Measurements from ENCODE around the gene CYSTM1. TPM values are rescaled to one million over a fixed set of nuclear protein-coding genes. Genes with fewer than 3 reads are reported as not detected.

The CYSTM1 gene
- total and polyA plus RNA-seq, 7 donors, result 193 to 601 (median 297) TPM

GRCh38 chr5:140240987-140241706 lies 66.2 kb downstream of the CYSTM1 start:
- Histone ChIP-seq H3K4me3 (no peak overlapping the region), H3K27me3 (ENCODE audit: insufficient read depth in 3 of 3, low read length in 2 of 3) (no peaks in the 10 kb centered on the region), H3K4me1 (peaks cover 80% of the 10 kb centered on the region), H3K9me3 (no peaks in the 10 kb centered on the region), H3K27ac (peak overlapping the region; percentile 88), H3K36me3 (ENCODE audit: insufficient read depth in 1 of 2, low read depth in 1 of 2) (peaks cover 0 to 21% of the 10 kb centered on the region in 2 donors)
- TF ChIP-seq CTCF (IDR thresholded peaks at IDR 0.05), result no peak
- 13 to 17% (median 16%) methylated on average over 9 of the region's 9 CpGs for WGBS, 3 donors
- DNase-seq, result peak; percentile 93 to 96
- ATAC-seq, result peak; percentile 82 to 86 (median 84)
- intact Hi-C loops (cut with DNase I), result loop anchor here (5.0 to 10.0 kb wide), 4 partner anchors 54 to 326 kb away; partner anchors contain the start of gene HBEGF (in 1 of the 2)

GRCh38 chr5:140242099-140242498 lies 67.1 kb downstream of the CYSTM1 start:
- no peak for ATAC-seq
- Histone ChIP-seq H3K9me3 (no peaks in the 10 kb centered on the region), H3K4me1 (peaks cover 80% of the 10 kb centered on the region)

GRCh38 chr5:140242890-140243585 lies 68.0 kb downstream of the CYSTM1 start:
- Histone ChIP-seq H3K4me3 (no peak overlapping the region), H3K9me3 (no peaks in the 10 kb centered on the region), H3K36me3 (ENCODE audit: insufficient read depth in 1 of 2, low read depth in 1 of 2) (peaks cover 0 to 21% of the 10 kb centered on the region in 2 donors), H3K27ac (peak overlapping the region; percentile 88), H3K4me1 (peaks cover 86% of the 10 kb centered on the region), H3K27me3 (ENCODE audit: insufficient read depth in 3 of 3, low read length in 2 of 3) (no peaks in the 10 kb centered on the region)
- WGBS, 3 donors, result 47 to 65% (median 49%) methylated on average over 4 of the region's 4 CpGs
- intact Hi-C loops (cut with DNase I), result loop anchor here (5.0 to 10.0 kb wide), 4 partner anchors 52 to 324 kb away; partner anchors contain the start of gene HBEGF (in 1 of the 2)
- DNase-seq, result peak in 1 of 2 donors; percentile 68
- no peak for TF ChIP-seq CTCF (IDR thresholded peaks at IDR 0.05)
- ATAC-seq, result no peak

More at GRCh38 chr5:140242099-140242498, 67.1 kb downstream of the CYSTM1 start:
- TF ChIP-seq CTCF (IDR thresholded peaks at IDR 0.05), result peak; percentile 9
- H3K27ac ChIP-seq, result peak overlapping the region; percentile 88
- intact Hi-C loops (cut with DNase I), result loop anchor here (5.0 to 10.0 kb wide), 4 partner anchors 53 to 325 kb away; partner anchors contain the start of gene HBEGF (in 1 of the 2)
- peaks cover 0 to 21% of the 10 kb centered on the region in 2 donors for H3K36me3 ChIP-seq (ENCODE audit: insufficient read depth in 1 of 2, low read depth in 1 of 2)
- no peaks in the 10 kb centered on the region for H3K27me3 ChIP-seq (ENCODE audit: insufficient read depth in 3 of 3, low read length in 2 of 3)
- peak overlapping the region; percentile 6 for H3K4me3 ChIP-seq
- no peak for DNase-seq
- 38 to 55% (median 51%) methylated on average over 5 of the region's 5 CpGs for WGBS, 3 donors

GRCh38 chr5:140243706-140244250 lies 68.8 kb downstream of the CYSTM1 start:
- intact Hi-C loops (cut with DNase I), result loop anchor here (1.0 to 10.0 kb wide), 6 partner anchors 51 to 324 kb away; partner anchors contain the start of gene HBEGF (in 1 of the 2)
- Histone ChIP-seq H3K4me1 (peaks cover 86% of the 10 kb centered on the region), H3K27ac (peak overlapping the region; percentile 88), H3K9me3 (no peaks in the 10 kb centered on the region), H3K27me3 (ENCODE audit: insufficient read depth in 3 of 3, low read length in 2 of 3) (no peaks in the 10 kb centered on the region), H3K4me3 (no peak overlapping the region), H3K36me3 (ENCODE audit: insufficient read depth in 1 of 2, low read depth in 1 of 2) (peaks cover 0 to 21% of the 10 kb centered on the region in 2 donors)
- WGBS, 3 donors, result 43 to 58% (median 46%) methylated on average over 4 of the region's 4 CpGs
- DNase-seq (no peak), ATAC-seq (peak in 3 of 4 donors; percentile 2 to 8 (median 4))
- TF ChIP-seq CTCF (IDR thresholded peaks at IDR 0.05), result no peak
